MM.1S (cell line): ENCODE measurements around the gene HSPA1B.
"Not testable (repeated sequence)": the region's sequence is repeated elsewhere in the genome, so short reads cannot be mapped to it uniquely, and the experiment has no call there.

ENCODE experiments used
- DNase-seq: peaks from one replicate; pipeline ENCODE4 v3.0.0-alpha.2; 2015
- H2AFZ ChIP-seq: fragments of 300-600 bp; sonication (generic); 2 replicates; pipeline ENCODE4 v1.6.0; 2016; ENCODE audit warnings: antibody characterized with exemption, low read length
- H3F3A ChIP-seq: fragments of 300-600 bp; sonication (generic); 2 replicates; pipeline ENCODE4 v1.6.1; 2016; ENCODE audit warnings: mild to moderate bottlenecking, antibody characterized with exemption, low read length, moderate library complexity, mixed read lengths; ENCODE audit not compliant: insufficient read depth
- H3K27ac ChIP-seq: fragments of 300-600 bp; sonication (generic); 2 replicates; pipeline ENCODE4 v1.5.1; 2016; ENCODE audit warnings: mild to moderate bottlenecking, low read length
- H3K27me3 ChIP-seq: fragments of 300-600 bp; sonication (generic); replicated peaks from 2 replicates; pipeline ENCODE4 v1.6.0; 2016; ENCODE audit warnings: low read length; ENCODE audit not compliant: insufficient read depth
- H3K36me3 ChIP-seq: fragments of 300-600 bp; sonication (generic); replicated peaks from 2 replicates; pipeline ENCODE4 v1.6.1; 2016; ENCODE audit warnings: mild to moderate bottlenecking, low read length, mixed read lengths; ENCODE audit not compliant: insufficient read depth
- H3K4me1 ChIP-seq: fragments of 300-600 bp; sonication (generic); 2 replicates; pipeline ENCODE4 v1.6.1; 2016; ENCODE audit warnings: low read length, mixed read lengths
- H3K4me2 ChIP-seq: fragments of 300-600 bp; sonication (generic); 2 replicates; pipeline ENCODE4 v1.6.0; 2016; ENCODE audit warnings: low read depth, low read length
- H3K4me3 ChIP-seq: fragments of 300-600 bp; sonication (generic); 2 replicates; pipeline ENCODE4 v1.5.1; 2016; ENCODE audit warnings: low read length, mixed read lengths
- H3K79me2 ChIP-seq: fragments of 300-600 bp; sonication (generic); 2 replicates; pipeline ENCODE4 v1.6.1; 2016; ENCODE audit warnings: mixed run types, low read length, mixed read lengths
- H3K9ac ChIP-seq: fragments of 300-600 bp; sonication (generic); 2 replicates; pipeline ENCODE4 v1.6.1; 2016; ENCODE audit warnings: low read length, mixed read lengths
- H3K9me2 ChIP-seq: fragments of 300-600 bp; sonication (generic); replicated peaks from 2 replicates; pipeline ENCODE4 v1.6.1; 2016; ENCODE audit warnings: mild to moderate bottlenecking, low read length, mixed read lengths; ENCODE audit not compliant: insufficient read depth
- H3K9me3 ChIP-seq: fragments of 300-600 bp; sonication (generic); replicated peaks from 2 replicates; pipeline ENCODE4 v1.6.1; 2016; ENCODE audit warnings: mild to moderate bottlenecking, low read length, mixed read lengths; ENCODE audit not compliant: insufficient read depth
- H4K20me1 ChIP-seq: fragments of 300-600 bp; sonication (generic); 2 replicates; pipeline ENCODE4 v1.6.1; 2016; ENCODE audit warnings: mild to moderate bottlenecking, low read length, moderate library complexity, mixed read lengths; ENCODE audit not compliant: insufficient read depth
- CTCF ChIP-seq: fragments of 300-600 bp; sonication (generic); IDR thresholded peaks from 2 replicates; pipeline ENCODE4 v1.5.1; 2016; ENCODE audit warnings: antibody characterized with exemption, low read length, mixed read lengths
- EZH2 ChIP-seq: fragments of 300-600 bp; sonication (generic); optimal IDR thresholded peaks from 2 replicates; pipeline ENCODE3; 2017; ENCODE audit warnings: low read depth, mild to moderate bottlenecking, antibody characterized with exemption, low read length, mixed read lengths
- EZH2phosphoT487 ChIP-seq: fragments of 300-600 bp; sonication (generic); IDR thresholded peaks from 2 replicates; pipeline ENCODE4 v1.6.1; 2018; ENCODE audit warnings: antibody characterized with exemption, low read length

The HSPA1B gene

GRCh38 chr6:31864818-31865204, 37.3 kb downstream of the HSPA1B start:
- peaks cover 11% of the 10 kb centered on the region for H3F3A ChIP-seq

GRCh38 chr6:31865205-31866118, 37.9 kb downstream of the HSPA1B start:
- TF ChIP-seq CTCF: no peak
- TF ChIP-seq EZH2: no peak
- TF ChIP-seq EZH2phosphoT487: no peak
- Histone ChIP-seq H3K4me2 (no peak overlapping the region), H3K9me2 (no peaks in the 10 kb centered on the region), H3K9ac (no peak overlapping the region), H3K9me3 (no peaks in the 10 kb centered on the region), H3K27ac (no peak overlapping the region), H3K27me3 (peaks cover 15% of the 10 kb centered on the region), H3K4me3 (no peak overlapping the region), H4K20me1 (no peaks in the 10 kb centered on the region), H2AFZ (no peak overlapping the region), H3K36me3 (no peaks in the 10 kb centered on the region), H3K4me1 (peaks cover 5% of the 10 kb centered on the region), H3K79me2 (peaks cover 12% of the 10 kb centered on the region), H3F3A (peaks cover 11% of the 10 kb centered on the region)
- DNase-seq: no peak

More at GRCh38 chr6:31864818-31865204, 37.3 kb downstream of the HSPA1B start:
- Histone ChIP-seq H3K4me2 (no peak overlapping the region), H3K27me3 (peaks cover 15% of the 10 kb centered on the region), H3K36me3 (no peaks in the 10 kb centered on the region), H3K9ac (no peak overlapping the region), H3K4me1 (peaks cover 5% of the 10 kb centered on the region), H2AFZ (no peak overlapping the region), H3K9me3 (no peaks in the 10 kb centered on the region), H3K9me2 (no peaks in the 10 kb centered on the region), H3K27ac (no peak overlapping the region), H4K20me1 (no peaks in the 10 kb centered on the region), H3K79me2 (peaks cover 12% of the 10 kb centered on the region), H3K4me3 (no peak overlapping the region)
- no peak for TF ChIP-seq EZH2phosphoT487
- no peak for TF ChIP-seq CTCF
- no peak for TF ChIP-seq EZH2
- no peak for DNase-seq

- H3K9me2 ChIP-seq, H3K4me2 ChIP-seq, H3K9me3 ChIP-seq, H3K27ac ChIP-seq, H3F3A ChIP-seq, H3K79me2 ChIP-seq, H3K9ac ChIP-seq, H3K4me3 ChIP-seq, H2AFZ ChIP-seq, H3K36me3 ChIP-seq, H4K20me1 ChIP-seq, H3K4me1 ChIP-seq, DNase-seq: not testable (repeated sequence)
- peaks cover 20% of the 10 kb centered on the region for H3K27me3 ChIP-seq
Measured at GRCh38 chr6:31868658-31868971, 41.1 kb downstream of the HSPA1B start.

- no peaks in the 10 kb centered on the region for H3K9me3 ChIP-seq
- no peaks in the 10 kb centered on the region for H4K20me1 ChIP-seq
- no peak overlapping the region for H2AFZ ChIP-seq
- H3K9me2 ChIP-seq: no peaks in the 10 kb centered on the region
- no peak overlapping the region for H3K4me3 ChIP-seq
- H3F3A ChIP-seq: no peaks in the 10 kb centered on the region
- no peaks in the 10 kb centered on the region for H3K36me3 ChIP-seq
- no peak for TF ChIP-seq EZH2
- no peak for TF ChIP-seq EZH2phosphoT487
- TF ChIP-seq CTCF: no peak
- peaks cover 20% of the 10 kb centered on the region for H3K27me3 ChIP-seq
- no peak overlapping the region for H3K4me2 ChIP-seq
- no peaks in the 10 kb centered on the region for H3K4me1 ChIP-seq
- DNase-seq: no peak
- no peak overlapping the region for H3K27ac ChIP-seq
- H3K9ac ChIP-seq: no peak overlapping the region
- no peaks in the 10 kb centered on the region for H3K79me2 ChIP-seq
Measured at GRCh38 chr6:31869343-31869742, 41.8 kb downstream of the HSPA1B start.
